Peyer's patch (tissue), 4 donors: ENCODE measurements around the gene SS18. TPM values are rescaled to one million over a fixed set of nuclear protein-coding genes. Genes with fewer than 3 reads are reported as not detected.

Experiments used
- DNase-seq, 3 donors: peaks; one replicate each; pipeline ENCODE4 v3.0.0-alpha.2; 2017 to 2019
- H3K27ac ChIP-seq, 4 donors: fragments of 200-600 bp; sonication (generic); one replicate each; pipeline ENCODE4 v1.5.1; 2016 to 2019
- H3K27me3 ChIP-seq, 2 donors: fragments of 200-600 bp; sonication (generic); one replicate each; pipeline ENCODE4 v1.5.1; 2019
- H3K36me3 ChIP-seq, 3 donors: fragments of 200-600 bp; sonication (generic); one replicate each; pipeline ENCODE4 v1.5.1; 2016 to 2019
- H3K4me1 ChIP-seq, 4 donors: fragments of 200-600 bp; sonication (generic); one replicate each; pipeline ENCODE4 v1.5.1; 2016 to 2019
- H3K4me3 ChIP-seq, 4 donors: fragments of 200-600 bp; sonication (generic); 1 replicate in 3 of 4; 2 replicates in 1 of 4; pipeline ENCODE4 v1.5.1; 2016 to 2019; ENCODE audit warnings: mild to moderate bottlenecking in 1 of 4
- H3K9me3 ChIP-seq, 4 donors: fragments of 200-600 bp; sonication (generic); one replicate each; pipeline ENCODE4 v1.5.1; 2016 to 2019; ENCODE audit warnings: mild to moderate bottlenecking in 1 of 4
- POLR2A ChIP-seq, 2 donors: fragments of 450-650 bp; IDR thresholded peaks; one replicate each; pipeline ENCODE4 v1.5.1; 2017; ENCODE audit warnings: antibody characterized with exemption in 2 of 2, mild to moderate bottlenecking in 2 of 2, moderate library complexity in 2 of 2
- total RNA-seq, 4 donors: library from RNA; depleted of rRNA; stranded (reverse); fragments of >200 nt; gene quantifications; one replicate each; pipeline ENCODE4 v1.1.0, GENCODE V29; 2016
- TF ChIP-seq, protein P1 (sequence below), 6 experiments: fragments of 450-650 bp in 4 of 6; fragments of 200-600 bp in 2 of 6; sonication (generic) in 1 of 6; IDR thresholded peaks; one replicate each; pipeline ENCODE4 v1.5.1; 2017 to 2019; ENCODE audit warnings: antibody characterized with exemption in 6 of 6, mild to moderate bottlenecking in 3 of 6, moderate library complexity in 1 of 6

The SS18 gene
- total RNA-seq, 4 donors from 2014 or later: 81.8 to 135 (median 93.7) TPM

DNA sequence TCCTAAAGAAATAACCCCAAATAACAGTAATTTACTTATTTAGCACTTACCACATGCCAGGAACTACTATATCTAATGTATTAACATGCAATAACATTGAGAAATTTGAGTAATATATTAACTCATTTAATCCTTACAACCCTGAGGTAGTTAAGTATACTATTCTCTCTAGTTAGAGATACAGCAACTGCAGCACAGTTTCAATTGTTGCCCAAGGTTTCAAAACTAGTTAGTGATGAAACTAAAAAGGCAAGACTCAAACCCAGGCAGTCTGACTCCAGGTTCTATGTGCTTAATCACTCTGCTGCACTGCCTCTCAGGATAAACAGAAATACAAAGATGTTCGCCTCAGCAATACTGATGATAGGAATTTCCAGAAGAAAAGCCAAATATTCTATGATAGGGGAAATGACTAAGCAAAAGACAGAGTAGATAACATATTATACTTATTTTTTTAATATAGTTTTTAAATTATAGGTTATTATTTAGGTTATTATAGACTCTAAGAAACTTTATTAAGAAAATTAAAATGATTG, 88.0 kb downstream of the SS18 start:
- Histone ChIP-seq H3K9me3 (no peaks in the 10 kb centered on the region), H3K36me3 (no peaks in the 10 kb centered on the region), H3K4me1 (no peaks in the 10 kb centered on the region), H3K27me3 (no peaks in the 10 kb centered on the region), H3K4me3 (no peak overlapping the region), H3K27ac (no peak overlapping the region)
- DNase-seq: no peak
- TF ChIP-seq POLR2A (IDR thresholded peaks at IDR 0.05): no peak
- TF ChIP-seq, protein P1, sequence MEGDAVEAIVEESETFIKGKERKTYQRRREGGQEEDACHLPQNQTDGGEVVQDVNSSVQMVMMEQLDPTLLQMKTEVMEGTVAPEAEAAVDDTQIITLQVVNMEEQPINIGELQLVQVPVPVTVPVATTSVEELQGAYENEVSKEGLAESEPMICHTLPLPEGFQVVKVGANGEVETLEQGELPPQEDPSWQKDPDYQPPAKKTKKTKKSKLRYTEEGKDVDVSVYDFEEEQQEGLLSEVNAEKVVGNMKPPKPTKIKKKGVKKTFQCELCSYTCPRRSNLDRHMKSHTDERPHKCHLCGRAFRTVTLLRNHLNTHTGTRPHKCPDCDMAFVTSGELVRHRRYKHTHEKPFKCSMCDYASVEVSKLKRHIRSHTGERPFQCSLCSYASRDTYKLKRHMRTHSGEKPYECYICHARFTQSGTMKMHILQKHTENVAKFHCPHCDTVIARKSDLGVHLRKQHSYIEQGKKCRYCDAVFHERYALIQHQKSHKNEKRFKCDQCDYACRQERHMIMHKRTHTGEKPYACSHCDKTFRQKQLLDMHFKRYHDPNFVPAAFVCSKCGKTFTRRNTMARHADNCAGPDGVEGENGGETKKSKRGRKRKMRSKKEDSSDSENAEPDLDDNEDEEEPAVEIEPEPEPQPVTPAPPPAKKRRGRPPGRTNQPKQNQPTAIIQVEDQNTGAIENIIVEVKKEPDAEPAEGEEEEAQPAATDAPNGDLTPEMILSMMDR (IDR thresholded peaks at IDR 0.05): no peak

DNA sequence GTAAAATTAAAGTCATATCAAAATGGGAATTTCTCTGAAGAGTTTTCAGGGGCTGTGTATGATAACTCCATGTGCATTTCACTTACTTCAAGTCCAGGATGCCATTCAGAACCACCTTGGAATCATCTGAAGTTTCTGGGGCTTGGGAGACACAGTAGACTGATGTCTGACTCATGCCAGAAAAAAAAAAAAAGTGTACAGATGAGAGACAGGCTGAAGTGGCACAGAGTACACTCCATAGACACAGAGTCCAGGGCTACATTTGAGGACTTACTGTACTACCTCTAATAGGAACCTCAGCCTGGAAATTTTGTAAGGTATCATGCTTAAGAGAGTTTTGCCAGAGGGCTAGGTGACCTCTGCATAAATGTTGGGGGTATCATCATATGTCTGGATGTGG, 92.0 kb downstream of the SS18 start:
- H3K27me3 ChIP-seq: no peaks in the 10 kb centered on the region
- no peak overlapping the region for H3K4me3 ChIP-seq
- TF ChIP-seq, protein P1 (IDR thresholded peaks at IDR 0.05): no peak
- no peak for TF ChIP-seq POLR2A (IDR thresholded peaks at IDR 0.05)
- no peaks in the 10 kb centered on the region for H3K4me1 ChIP-seq
- no peak for DNase-seq
- no peaks in the 10 kb centered on the region for H3K36me3 ChIP-seq
- H3K9me3 ChIP-seq: no peaks in the 10 kb centered on the region
- H3K27ac ChIP-seq: no peak overlapping the region

DNA sequence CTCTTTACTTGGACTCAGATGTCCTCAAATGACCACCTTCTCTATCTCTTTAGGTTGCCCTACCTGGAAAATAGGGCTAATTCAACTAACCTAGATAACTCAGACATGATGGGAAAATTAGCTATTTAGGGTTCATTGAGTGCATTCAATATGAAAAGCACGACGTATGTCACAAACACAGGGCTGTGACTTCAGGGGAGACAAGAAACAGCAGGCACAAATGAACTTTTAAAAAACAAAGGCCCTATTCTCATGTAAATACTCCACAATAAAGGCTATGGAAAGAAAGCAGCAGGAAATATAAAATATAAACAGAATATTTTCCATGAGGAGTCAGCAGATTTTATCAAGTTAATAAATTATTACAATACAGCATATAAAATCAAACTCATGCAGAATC, 97.8 kb downstream of the SS18 start:
- Histone ChIP-seq H3K9me3 (peaks cover 0 to 3% (median 0%) of the 10 kb centered on the region in 4 donors), H3K27ac (no peak overlapping the region), H3K36me3 (no peaks in the 10 kb centered on the region), H3K4me3 (no peak overlapping the region), H3K27me3 (no peaks in the 10 kb centered on the region), H3K4me1 (no peaks in the 10 kb centered on the region)
- no peak for DNase-seq
- TF ChIP-seq POLR2A (IDR thresholded peaks at IDR 0.05): no peak
- TF ChIP-seq, protein P1 (IDR thresholded peaks at IDR 0.05): no peak

DNA sequence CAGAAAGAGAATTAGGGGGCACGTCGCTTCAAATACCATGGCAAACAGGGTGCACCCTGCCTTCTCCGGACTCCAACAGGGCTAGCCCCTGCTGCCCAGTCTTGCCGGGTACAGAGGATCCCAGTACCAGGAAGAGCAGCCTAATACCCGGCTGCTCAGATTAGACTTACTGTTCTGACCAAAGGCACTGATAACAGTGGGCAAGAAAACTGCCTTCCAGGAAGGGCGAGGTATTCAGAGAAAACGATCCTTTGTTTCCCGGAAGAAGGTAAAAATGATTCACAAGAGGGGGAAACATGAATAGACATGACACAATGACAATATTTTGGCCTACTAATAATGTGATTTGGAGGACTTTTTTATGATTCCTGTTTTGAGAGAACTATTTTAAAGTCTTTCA, 99.9 kb downstream of the SS18 start:
- H3K27me3 ChIP-seq: no peaks in the 10 kb centered on the region
- no peak overlapping the region for H3K4me3 ChIP-seq
- no peak for DNase-seq
- H3K4me1 ChIP-seq: no peaks in the 10 kb centered on the region
- TF ChIP-seq, protein P1 (IDR thresholded peaks at IDR 0.05): no peak
- TF ChIP-seq POLR2A (IDR thresholded peaks at IDR 0.05): no peak
- peaks cover 0 to 3% (median 0%) of the 10 kb centered on the region in 4 donors for H3K9me3 ChIP-seq
- no peak overlapping the region for H3K27ac ChIP-seq
- no peaks in the 10 kb centered on the region for H3K36me3 ChIP-seq

DNA sequence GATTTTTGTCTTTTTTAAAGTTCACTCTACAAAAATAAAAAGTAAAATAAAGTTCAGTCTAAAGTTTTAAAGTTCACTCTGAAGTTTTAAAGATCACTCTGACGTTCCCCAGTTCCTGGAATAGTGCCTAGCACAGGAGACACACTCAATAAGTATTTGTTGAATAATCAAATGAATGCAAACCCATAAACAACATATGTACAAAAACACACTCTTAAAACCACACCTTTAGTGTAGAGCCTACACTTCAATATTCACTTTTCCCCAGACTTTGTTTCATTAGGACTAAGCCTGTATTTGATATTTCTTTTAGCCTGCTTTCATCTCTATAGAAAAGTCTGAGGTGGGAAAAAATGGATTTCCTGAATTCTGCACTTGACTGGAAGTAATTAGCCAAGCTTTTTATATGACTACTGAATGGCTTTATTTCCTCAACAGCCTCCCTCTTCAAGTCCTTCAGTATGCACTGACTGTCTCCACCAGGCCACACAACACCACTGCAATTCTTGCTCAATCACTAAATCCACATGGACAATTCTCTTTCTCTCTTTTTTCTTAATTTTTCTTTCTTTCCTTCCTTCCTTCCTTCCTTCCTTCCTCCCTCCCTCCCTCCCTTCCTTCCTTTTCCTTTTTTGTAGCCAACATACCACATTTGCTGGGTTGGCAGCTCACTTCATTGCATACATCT, 104.6 kb downstream of the SS18 start:
- Histone ChIP-seq H3K36me3 (no peaks in the 10 kb centered on the region), H3K4me3 (no peak overlapping the region), H3K27me3 (no peaks in the 10 kb centered on the region), H3K9me3 (peaks cover 0 to 3% (median 0%) of the 10 kb centered on the region in 4 donors), H3K4me1 (no peaks in the 10 kb centered on the region), H3K27ac (no peak overlapping the region)
- DNase-seq: no peak
- no peak for TF ChIP-seq POLR2A (IDR thresholded peaks at IDR 0.05)
- TF ChIP-seq, protein P1 (IDR thresholded peaks at IDR 0.05): no peak
